Measurements from ENCODE around the gene PHF2.
"Not testable (repeated sequence)": the region's sequence is repeated elsewhere in the genome, so short reads cannot be mapped to it uniquely, and the experiment has no call there.

The PHF2 gene

DNA sequence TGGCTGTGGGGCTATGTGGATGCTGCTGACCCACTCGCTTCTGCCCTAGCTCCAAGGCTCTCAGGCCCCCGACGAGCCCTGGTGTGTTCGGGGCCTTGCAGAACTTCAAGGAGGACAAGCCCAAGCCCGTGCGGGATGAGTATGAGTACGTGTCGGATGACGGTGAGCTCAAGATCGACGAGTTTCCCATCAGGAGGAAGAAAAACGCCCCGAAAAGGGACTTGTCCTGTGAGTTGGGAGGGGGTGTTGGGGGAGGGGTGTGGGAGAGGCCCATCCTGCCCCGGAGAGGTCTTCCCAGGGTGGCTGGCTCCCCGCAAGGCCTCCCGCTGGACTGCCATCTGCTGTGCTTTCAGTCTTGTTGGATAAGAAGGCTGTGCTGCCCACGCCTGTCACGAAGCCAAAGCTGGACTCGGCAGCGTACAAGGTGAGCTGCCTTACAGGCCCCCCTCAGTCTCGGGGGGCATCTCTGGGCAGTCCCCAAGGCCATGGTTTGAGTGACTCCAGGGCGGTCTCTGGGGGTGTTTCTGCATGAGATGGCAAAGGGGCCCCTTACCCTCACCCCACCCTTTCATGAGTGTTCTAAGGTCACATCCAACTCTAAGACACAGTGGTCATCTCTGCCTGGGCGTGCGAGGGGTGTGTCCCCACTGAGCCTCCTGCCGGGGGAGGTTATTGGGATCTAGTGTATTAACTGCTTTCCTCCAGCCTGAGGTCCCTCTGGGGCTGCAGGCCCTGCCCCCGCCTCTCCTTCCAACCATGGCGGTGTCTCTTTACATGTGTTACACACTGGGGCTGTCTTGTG lies 89.5 kb downstream of the PHF2 start:
- no peak for DNase-seq (ENCODE audit: low read depth)

DNA sequence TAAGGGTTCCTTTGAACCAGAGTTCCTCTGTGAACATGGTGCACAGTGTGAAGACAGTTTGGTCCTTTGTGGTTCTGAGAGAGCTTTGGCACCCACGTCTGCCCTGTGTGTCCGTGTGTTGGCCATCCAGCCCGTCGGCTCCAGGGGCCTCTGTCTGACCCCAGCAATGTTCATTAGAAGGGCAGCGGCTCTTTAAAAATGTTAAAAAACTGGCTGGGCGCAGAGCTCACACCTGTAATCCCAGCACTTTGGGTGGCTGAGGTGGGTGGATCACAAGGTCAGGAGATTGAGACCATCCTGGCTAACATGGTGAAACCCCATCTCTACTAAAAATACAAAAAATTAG lies 90.0 kb downstream of the PHF2 start:
- not testable (repeated sequence) for DNase-seq (ENCODE audit: low read depth)

DNA sequence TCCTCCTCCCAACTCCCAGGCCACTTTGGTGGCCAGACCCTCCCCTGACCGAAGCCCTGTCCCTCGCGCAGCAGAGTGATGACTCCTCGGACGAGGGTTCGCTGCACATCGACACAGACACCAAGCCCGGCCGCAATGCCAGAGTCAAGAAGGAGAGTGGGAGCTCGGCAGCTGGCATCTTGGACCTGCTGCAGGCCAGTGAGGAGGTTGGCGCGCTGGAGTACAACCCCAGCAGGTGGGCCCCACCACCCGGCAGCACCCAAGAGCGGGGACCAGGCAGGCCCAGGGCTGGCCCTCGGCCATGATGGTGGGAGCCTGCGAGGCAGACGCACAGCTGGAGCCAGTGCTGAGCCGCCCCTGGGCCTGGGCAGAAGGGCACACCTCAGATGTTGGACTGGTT lies 90.6 kb downstream of the PHF2 start:
- no peak for DNase-seq (ENCODE audit: low read depth)

DNA sequence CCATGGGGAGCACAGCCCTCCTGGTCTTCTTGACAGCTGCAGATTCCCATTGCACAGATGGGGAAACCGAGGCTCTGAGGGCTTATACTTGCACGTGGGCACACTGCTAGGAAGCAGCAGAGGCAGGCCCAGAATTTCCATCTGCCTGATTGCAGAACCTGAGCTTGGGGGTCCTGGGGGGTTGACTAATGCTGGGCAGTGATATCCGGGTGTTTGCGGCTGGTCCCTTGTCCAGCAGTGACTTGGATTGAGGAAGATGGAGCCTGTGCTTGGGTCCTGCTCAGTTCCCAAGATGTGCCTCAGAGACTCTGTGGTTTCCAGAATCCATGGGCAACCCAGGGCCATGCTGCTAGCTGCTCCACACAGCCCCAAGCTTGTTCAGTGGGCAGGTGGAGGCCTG lies 91.2 kb downstream of the PHF2 start:
- no peak for DNase-seq (ENCODE audit: low read depth)

DNA sequence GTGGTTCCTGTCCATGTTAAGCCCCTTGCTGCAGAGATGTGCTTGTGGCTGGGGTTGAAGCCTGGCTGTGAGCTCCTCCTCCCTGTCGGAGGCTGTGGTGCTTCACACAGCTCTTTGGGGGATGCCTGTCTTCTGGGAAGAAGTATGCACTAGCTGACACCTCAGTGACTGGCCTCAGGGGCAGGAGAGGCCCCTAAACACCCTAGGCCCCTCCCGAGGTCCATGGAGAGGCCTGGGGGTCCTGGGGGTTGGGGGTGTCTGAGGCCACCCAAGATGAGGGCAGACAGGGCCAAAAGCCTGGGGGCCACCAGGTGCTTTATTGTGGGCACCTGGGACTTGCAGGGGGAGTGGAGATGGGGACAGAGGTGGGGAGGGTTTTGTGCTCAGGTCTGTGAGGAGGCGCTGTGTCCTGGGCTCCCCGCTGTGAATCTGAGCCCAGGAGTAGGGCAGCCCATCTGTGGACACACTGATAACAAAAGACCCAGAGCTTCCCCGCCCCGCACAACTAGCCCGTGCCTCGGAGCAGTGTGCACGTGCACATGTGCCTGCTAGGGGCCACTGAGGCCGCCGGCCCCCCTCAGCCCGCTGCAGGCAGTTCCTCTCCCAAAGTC lies 92.0 kb downstream of the PHF2 start:
- DNase-seq (ENCODE audit: low read depth), result no peak

DNA sequence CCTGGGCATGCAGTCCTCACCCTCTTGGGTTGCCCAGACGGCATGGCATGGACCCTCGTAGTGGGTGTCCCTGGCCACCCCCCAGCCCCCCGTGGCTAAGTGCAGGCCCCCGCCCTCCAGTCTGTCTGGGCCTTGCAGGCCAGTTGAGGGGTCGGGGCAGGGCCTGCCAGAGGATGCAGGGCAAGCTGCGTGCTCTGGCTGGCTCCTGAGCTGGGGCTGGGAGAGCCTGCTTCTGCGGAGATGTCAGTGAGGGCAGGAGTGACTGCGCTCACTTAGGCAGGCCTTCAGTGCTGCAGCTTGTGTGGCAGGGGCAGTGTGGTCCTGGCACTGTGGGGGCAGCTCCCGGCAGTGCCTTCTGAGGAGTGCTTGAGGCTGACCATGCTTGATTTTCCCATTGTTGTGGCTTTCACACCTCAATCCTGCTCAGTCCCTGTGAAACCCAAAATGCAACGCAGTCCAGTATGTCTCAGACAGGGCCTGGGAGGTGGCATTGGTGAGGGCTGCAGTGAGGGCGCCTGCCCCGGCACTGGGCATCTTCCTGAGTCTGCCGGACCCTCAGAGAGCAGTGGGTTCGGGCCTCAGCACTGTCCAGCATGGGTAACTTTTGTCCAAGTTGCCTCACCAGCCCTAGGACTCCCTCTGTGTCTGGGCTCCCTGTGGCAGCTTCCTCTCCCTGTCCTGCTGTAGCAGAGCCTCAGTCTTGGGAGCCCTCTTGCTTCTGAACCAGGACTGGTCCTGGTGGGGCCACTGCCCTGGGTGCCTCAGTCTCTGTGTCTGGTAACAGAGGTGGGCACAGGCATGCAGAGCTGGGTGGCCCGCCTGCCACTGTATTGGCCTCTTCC lies 93.0 kb downstream of the PHF2 start:
- no peak for DNase-seq (ENCODE audit: low read depth)

DNA sequence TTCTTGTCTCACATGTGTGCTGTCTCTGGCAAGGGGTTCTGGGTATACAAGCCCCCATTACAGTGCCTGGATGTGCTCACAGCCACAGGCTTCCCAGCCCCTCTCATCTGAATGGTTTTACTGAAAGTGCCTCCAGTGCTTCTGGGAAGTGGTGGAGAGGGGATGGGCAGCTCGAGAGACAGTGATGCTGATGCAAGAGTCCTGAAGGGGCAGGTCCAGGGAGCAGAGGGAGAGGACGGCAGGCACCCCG lies 93.5 kb downstream of the PHF2 start:
- no peak for DNase-seq (ENCODE audit: low read depth)

DNA sequence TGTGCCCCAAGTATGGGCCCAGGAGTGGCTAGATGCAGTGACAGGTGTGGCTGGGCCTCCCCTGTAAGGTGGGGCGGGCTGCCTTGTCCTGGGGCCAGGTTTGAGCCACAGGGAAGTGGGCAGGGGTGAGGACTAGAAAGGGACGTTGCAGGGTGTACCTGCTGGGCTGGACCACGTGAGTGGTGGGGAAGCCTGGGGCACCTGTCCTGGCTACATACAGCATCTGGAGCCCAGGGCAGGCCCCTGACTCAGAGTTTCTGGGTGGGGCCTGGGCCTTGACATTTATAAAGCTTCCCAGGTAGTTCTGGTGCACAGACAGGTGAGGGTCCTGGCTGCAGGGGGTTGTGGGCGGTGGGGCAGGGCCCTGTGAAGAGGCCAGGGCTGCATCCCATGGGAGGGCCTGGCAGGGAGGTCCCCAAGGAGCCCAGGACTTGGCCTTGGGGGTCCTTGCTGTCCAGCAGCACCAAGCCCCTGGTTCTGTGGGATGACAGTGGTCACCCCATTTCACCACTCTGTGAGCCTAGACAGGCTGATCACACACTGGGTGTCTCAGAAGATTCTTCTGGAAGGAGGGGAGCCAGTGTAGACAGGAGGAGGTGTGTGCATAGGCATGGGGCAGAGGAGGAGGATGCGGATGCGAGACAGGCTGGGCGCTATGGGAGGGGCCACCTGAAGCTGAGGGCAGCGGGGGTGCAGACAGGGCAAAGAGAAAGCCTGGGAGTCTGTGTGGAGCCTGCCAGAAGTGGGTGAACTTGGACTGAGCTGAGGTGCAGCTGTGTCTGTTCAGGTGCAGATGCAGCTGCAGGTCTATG lies 94.0 kb downstream of the PHF2 start:
- DNase-seq (ENCODE audit: low read depth), result no peak

DNA sequence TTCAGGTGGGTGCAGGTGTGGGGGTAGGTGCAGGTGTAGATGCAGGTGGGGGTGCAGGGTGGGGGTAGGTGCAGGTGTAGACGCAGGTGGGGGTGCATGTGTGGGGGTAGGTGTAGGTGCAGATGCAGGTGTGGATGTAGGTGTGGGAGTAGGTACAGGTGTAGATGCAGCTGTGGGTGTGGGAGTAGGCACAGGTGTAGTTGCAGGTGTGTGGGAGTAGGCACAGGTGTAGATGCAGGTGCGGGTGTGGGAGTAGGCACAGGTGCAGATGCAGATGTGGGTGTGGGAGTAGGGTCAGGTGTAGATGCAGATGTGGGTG lies 94.6 kb downstream of the PHF2 start:
- DNase-seq (ENCODE audit: low read depth), result no peak

DNA sequence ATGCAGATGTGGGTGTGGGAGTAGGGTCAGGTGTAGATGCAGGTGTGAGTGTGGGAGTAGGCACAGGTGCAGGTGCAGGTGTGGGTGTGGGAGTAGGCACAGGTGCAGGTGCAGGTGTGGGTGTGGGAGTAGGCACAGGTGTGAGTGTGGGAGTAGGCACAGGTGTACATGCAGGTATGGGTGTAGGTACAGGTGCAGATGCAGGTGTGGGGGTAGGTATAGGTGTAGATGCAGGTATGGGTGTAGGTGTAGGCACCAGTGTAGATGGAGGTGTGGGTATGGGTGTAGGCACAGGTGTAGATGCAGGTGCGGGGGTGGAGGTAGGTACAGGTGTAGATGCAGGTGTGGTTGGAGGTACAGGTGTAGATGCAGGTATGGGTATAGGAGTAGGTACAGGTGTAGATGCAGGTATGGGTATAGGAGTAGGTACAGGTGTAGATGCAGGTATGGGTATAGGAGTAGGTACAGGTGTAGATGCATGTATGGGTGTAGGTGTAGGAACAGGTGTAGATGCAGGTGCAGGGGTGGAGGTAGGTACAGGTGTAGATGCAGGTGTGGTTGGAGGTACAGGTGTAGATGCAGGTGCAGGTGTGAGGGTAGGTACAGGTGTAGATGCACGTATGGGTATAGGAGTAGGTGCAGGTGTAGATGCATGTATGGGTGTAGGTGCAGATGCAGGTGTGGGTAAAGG lies 96.1 kb downstream of the PHF2 start:
- not testable (repeated sequence) for DNase-seq (ENCODE audit: low read depth)

DNA sequence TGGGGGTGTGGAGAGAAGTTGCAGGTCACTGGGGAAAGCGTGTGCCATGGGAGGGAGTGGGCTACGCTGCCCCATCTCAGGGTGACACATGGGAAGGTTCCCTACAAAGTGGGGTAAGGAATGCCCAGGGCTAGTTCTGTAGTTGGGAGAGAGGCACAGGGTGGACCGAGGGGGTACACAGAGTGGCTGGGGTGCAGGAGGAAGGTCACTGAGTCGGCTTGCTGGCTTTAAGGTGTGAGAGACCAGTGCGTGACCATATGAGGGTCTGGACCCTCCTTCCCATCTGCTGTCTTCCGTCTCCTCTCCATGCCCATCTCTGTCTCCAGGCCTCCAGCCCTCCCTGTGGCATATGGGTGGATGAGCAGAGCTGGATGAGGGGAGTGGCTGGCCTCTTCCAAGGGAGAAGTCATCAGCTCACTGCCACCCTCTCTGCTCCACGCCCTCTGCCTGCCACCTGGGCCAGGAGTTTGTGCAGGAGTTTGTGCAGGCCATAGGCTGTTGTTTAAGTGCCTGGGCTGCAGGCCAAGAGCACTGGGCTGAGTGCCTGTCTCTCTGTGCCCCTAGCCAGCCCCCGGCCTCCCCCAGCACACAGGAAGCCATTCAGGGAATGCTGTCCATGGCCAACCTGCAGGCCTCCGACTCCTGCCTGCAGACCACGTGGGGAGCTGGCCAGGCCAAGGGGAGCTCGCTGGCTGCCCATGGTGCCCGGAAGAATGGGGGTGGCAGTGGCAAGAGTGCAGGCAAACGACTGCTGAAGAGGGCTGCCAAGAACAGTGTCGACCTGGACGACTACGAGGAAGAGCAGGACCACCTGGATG lies 96.8 kb downstream of the PHF2 start:
- no peak for DNase-seq (ENCODE audit: low read depth)

DNA sequence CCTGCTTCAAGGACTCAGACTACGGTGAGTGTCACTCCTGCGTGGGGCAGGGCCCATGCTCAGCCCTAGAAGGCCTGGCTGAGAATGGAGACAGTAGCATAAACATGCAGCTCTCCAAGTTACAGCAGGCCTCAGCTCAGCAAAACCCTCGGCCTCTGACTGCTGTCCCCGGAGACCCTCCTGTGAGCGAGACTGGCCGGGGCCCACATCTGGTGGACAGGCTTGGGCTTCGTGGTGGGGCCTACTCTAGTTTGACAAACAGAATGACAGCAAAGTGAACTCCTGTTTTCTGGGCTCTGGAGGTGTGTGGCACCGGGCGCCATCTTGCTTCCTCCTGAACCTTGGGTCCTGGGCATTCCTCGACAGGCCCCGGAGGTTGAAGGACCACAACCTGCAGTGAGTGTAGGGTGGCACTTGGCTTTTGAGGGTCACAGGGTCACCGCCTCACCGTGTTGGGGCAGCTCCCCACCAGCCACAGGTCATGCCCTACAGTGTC lies 97.5 kb downstream of the PHF2 start:
- DNase-seq (ENCODE audit: low read depth), result no peak

DNA sequence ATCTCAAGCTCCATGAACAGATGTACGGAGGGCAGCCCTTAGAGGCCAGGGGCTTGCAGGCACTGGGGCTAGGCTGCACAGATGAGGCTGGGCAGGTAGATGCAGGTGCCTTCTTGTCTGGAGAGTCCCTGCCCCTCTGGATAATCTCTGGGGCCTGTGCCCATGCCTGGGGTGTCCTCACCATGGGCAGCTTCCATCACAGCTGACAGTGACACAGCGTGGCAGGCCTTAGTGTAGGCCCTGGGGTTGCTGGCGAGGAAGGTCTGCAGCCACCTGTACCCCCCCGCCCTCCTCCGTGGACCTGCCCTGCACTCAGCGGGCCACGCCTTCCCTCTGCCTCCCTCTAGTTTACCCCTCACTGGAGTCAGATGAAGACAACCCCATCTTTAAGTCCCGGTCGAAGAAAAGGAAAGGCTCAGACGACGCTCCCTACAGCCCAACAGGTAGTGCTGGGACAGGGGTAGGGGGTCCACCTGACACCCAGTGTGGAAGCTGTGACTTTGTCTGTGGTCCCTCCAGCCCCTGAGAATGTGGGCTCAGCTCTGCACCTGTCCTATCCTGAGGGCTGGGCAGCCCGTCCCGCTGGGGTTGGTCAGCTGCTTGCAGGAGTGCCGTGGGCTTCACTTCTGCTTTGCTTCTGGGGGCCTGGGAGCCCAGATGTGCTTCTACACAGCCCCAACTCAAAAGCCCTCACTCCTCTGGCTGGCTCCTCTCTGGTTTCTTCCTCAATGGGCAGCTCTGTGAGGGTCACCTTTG lies 98.4 kb downstream of the PHF2 start:
- no peak for DNase-seq (ENCODE audit: low read depth)

DNA sequence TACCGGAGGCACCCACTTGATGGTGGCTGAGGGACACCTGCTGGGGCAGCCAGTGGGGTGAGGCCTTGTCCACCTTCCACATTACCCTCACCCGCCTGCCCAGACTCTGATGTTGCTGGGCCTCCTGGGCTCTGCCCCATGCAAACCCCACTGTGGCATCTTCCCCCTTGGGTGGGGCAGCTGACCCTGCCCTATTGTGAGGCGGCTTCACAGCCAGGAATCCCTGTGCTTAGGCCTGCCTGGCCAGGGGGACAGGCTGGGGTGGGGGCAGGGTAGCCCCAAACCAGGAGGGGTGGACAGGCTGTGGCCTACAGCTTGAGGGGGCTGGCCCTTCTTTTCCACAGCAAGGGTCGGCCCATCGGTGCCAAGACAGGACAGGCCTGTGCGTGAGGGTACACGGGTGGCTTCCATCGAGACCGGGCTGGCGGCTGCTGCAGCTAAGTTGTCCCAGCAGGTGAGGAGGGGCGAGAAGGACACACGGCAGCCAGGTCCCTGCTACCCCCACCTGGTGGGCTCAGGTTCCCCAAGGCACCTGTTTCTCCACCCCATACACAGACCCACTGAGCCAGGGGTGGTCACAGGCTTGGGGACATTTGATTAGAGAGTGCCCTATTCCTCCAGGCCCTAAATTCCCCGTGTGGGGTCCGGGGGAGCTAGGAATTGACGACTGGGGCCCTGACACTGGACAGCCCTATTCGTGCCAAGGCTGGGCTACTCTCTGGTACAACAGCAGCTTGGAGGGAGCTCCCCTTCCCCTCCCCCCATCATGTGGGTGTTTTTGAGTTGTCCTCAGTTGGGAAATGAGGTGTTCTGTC lies 99.2 kb downstream of the PHF2 start:
- DNase-seq (ENCODE audit: low read depth), result no peak

DNA sequence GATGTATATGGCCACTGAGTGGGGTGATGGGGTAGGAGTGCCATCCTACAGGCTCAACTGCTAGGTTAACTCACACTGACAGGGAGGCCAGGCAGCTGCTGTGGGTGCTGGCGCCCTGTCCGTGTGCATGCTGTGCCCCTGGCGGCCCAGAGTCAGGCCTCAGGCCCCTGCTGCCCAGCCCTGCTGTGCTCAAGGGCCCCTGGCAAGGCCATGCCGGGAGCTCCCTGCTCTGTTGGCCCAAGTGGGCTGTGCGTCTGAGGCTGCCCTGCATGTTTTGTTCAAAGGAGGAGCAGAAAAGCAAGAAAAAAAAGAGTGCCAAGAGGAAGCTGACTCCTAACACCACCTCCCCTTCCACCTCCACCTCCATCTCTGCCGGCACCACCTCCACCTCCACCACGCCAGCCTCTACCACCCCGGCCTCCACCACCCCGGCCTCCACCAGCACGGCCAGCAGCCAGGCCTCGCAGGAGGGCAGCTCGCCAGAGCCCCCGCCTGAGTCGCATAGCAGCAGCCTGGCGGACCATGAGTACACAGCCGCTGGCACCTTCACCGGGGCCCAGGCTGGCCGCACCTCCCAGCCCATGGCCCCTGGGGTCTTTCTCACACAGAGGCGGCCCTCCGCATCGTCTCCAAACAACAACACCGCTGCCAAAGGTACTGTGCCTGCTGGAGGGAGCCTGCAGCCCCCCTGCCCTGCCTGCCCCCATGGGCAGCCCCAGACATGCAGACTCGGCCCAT lies 100.1 kb downstream of the PHF2 start:
- DNase-seq (ENCODE audit: low read depth), result no peak

DNA sequence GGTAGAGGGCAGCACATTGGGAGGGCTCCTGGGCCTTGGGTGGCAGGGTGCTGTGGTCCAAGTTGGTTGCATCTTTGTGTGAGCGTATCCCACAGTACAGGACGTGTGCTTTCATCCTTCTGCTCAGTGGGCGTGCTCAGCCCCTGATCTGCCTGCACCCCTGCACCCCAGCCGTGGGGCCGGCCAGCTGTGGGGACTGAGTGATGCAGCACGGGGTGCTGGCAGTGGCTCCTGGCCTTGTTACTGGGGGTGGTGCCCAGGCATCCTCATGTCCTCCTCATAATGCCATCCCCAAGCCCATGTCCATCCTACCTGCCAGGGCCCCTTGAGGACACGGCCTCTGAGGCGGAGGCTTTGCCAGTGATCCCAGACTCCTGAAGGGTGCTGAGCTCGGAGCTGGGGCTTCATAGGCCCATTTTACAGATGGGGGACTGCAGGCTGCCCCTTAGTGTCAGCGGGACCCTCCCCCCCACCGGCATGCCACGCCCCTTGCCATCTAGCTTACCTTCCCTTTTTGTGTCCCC lies 100.7 kb downstream of the PHF2 start:
- no peak for DNase-seq (ENCODE audit: low read depth)

DNA sequence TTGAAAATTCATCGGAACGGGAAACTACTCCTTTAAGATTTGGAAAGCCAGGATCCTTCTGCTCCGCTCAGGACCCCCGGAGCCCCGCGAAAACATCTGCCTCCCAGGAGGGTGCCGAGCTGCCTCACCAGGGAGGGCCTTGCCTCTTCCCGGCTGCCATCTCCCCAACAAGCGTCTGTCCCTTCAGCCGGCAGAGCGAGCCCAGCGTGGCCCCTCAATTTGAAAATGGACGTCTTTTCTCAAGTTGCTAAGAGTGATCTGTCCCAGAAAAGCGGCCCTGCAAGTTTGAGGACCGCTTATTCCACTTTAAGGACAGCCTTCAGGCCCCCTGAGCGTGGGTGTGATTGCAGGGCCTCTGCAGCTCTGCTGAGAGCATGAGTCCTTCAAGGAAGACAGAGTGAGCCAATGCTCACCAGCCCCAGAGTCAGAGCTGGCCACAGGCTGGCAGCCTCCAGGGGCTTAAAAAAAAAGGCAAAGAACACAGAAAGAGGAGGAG lies 101.3 kb downstream of the PHF2 start:
- DNase-seq (ENCODE audit: low read depth), result no peak
